Astrocyte (in vitro differentiated cells and primary cell): Measurements from ENCODE around the gene MANSC4.

Experiments used
- EZH2 ChIP-seq: IDR thresholded peaks from 2 replicates; pipeline ENCODE4 v1.6.1; 2012; ENCODE audit warnings: mild to moderate bottlenecking, low read length, inconsistent platforms; ENCODE audit not compliant: insufficient read depth
- TF ChIP-seq, protein P1 (sequence below): IDR thresholded peaks from 2 replicates; pipeline ENCODE4 v1.5.1; 2011; ENCODE audit warnings: low read depth, mild to moderate bottlenecking, inconsistent platforms, low read length, moderate library complexity; ENCODE audit not compliant: insufficient read depth

DNA sequence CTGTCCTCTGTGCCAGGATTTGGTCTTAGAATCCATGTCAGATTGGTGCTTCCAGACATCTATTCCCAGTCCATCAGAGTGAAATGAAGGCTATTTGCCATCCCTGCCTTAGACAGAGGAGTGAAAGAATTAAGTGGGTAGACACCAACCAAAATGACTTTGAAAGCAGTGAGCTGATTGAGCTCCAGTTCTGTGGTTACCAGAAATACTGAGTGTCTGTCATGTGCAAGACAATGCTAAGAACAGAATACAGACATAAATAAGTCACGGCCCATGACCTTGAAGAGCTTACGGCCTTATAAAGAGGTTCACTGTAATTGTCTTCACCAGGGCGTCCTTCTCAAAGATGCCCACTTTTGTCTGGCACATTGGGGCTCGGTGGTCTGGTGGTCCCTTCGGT is 21.6 kb upstream of the MANSC4 start:
- TF ChIP-seq, protein P1, sequence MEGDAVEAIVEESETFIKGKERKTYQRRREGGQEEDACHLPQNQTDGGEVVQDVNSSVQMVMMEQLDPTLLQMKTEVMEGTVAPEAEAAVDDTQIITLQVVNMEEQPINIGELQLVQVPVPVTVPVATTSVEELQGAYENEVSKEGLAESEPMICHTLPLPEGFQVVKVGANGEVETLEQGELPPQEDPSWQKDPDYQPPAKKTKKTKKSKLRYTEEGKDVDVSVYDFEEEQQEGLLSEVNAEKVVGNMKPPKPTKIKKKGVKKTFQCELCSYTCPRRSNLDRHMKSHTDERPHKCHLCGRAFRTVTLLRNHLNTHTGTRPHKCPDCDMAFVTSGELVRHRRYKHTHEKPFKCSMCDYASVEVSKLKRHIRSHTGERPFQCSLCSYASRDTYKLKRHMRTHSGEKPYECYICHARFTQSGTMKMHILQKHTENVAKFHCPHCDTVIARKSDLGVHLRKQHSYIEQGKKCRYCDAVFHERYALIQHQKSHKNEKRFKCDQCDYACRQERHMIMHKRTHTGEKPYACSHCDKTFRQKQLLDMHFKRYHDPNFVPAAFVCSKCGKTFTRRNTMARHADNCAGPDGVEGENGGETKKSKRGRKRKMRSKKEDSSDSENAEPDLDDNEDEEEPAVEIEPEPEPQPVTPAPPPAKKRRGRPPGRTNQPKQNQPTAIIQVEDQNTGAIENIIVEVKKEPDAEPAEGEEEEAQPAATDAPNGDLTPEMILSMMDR = no peak
- no peak for TF ChIP-seq EZH2
